GM19240 (cell line): ENCODE results near the gene NEURL3.
A peak's percentile ranks its signal among the peaks of the same experiment; 100 is the strongest.
"Not testable (repeated sequence)": the region's sequence is repeated elsewhere in the genome, so short reads cannot be mapped to it uniquely, and the experiment has no call there.

Experiments
- DNase-seq: peaks from one replicate; pipeline ENCODE4 v3.0.0; 2011; ENCODE audit warnings: low spot score; ENCODE audit not compliant: insufficient read length

Gene NEURL3

DNA sequence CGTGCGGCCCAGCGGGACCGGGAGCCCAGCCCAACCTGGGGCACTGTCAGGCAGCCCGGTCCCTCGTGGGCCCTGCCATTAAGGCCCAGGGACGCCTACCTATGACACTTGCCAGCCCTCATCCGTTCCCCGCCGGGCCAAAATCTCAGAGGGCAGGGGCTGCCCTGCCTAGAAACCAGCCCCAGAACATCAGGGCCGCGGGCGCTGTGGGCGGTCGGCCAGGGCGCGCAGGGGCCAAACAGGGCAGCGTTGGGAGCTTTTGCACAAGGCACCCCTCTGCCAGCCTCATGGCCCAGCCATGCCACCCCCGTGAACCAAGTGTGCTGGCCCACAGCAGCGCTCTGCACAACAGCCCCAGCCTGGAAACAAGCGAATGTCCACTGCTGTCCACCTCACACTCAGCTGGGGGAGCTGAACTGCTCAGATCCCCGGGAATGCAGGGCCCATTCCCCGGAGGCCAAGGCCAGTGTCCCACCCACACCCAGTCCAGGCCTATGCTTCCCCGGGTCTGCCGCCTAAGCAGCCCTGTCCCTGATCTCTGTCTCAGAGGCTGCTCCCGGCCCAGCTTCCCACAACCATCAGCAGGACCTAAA lies 3.5 kb upstream of the NEURL3 start:
- no peak for DNase-seq

- DNase-seq = peak; percentile 70
Measured at GRCh38 chr2:96507957-96508520, 2.9 kb upstream of the NEURL3 start.

DNA sequence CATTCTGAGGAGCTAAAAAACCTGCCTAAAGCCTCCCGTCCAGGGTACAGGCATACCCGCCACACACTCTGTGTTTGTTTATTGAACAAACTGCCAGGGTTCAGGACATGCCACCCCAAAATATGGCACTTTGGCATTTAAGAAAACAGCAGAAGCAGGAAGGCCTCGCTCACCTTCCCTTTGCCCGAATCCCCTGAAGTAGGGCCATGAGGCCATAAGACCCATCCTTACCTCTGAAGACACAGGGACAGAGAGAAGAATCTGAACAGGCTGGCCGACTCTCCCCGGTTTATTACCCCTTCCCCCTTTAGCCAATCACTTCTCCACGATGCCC lies 1.7 kb upstream of the NEURL3 start:
- no peak for DNase-seq

DNA sequence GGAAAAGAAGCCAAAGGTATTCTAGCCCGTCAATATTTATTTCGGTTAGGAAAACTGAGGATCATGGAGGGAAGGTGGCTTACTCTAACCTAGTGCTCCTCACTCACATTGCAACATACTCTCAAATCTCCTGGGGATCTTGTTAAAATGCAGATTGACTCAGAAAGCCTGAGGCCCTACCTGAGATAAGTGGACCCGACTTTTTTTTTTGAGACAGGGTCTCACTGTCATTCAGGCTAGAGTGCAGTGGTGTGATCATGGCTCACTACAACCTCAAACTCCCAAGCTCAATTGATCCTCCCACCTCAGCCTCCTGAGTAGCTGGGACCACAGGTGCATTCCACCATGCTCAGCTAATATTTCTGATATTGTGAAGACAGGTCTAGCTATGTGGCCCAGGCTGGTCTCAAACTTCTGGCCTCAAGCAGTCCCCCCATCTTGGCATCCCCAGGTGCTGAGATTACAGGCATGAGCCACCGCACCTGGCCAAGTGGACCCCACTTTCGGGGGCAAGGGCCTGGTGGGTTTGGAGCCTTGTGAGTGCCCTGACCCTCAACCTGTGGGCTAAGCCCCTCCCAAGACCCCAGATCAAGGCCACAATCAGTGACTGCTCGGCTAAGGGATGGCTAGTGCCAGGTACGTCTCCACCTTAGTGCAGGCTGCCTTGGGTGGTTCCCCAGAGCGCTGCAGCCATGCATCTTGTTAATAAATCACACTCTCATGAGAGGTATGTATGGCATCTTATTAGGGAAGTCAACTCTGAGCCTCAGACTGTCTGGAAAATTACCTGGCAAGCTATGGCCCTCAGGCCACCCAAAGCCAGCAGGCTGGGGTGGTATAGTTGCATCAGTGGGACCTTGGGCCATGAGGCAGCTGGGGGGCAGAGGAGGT lies 1.1 kb upstream of the NEURL3 start:
- DNase-seq = no peak

DNA sequence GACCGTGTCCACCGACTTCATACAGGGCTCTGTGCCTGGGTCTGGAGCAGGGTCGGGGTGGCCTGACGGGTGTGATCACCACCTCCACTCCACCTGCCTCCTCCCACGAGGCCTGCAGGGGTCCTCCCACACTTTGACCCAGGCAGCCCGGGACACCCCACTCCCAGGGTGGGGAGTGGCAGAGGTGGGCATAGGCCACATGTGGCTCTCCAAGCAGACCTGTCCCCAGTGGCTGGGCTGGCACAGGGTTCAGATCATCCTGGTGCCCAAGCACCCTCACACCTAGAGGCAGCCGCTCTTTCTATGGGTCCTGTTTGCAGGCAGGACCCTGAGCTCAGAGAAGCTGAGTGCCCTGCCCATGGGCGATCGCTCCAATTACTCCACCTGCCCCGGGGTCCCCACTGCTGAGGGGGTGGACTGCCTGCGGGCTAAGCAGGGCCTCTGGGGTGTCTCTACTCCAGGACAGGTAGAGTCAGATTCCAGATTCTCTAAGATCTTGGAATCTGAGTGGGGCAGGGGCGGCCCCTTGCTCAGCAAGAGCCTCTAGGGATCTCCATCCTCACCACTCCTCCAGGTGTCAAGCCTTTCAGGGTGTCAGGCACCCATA lies 1.4 kb downstream of the NEURL3 start:
- no peak for DNase-seq

GRCh38 chr2:96502891-96503636 lies 2.1 kb downstream of the NEURL3 start:
- DNase-seq = no peak

DNA sequence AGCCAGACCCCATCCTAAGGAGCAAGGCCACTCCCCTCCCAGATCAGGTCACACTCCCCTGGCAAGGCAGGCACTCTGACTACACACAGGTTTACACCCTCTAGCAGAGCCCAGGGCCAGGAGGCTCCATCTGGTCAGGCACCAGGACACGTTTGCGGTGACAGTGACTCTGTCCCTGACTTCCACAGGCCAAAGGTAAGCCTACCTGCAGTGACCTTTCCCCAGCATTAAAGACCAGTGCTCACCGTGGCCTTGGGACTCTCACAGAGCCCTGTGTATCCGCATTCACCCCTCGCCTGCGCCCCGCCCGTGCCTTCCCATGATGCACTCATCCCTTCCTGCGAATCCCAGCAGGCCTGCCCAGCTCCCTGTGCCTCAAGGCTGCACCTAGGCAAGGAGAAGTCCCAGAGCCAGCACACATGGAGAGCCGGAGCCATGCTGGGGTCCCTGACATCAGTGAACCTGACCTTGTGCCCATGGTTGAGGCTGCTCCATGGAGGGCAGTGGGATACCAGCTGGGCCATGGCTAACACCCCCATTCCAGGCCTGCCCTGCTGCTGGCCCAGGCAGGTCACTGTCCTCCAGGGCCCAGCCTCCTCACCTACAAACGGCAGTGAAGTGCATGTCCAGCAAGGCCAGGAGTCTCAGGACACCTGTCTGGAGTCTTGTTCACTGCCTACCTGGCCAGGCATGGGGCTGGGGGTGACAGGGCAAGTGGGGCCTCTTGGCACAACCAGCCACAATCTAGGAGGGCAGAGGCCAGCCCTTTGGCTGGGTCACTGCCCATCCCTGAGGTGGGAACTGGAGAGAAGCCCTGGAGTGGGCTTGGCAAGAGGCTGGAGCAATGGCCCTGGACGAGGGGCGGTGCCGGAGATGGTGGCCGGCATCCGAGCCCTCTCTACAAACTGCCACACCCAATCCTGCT lies 3.0 kb downstream of the NEURL3 start:
- DNase-seq = no peak

DNA sequence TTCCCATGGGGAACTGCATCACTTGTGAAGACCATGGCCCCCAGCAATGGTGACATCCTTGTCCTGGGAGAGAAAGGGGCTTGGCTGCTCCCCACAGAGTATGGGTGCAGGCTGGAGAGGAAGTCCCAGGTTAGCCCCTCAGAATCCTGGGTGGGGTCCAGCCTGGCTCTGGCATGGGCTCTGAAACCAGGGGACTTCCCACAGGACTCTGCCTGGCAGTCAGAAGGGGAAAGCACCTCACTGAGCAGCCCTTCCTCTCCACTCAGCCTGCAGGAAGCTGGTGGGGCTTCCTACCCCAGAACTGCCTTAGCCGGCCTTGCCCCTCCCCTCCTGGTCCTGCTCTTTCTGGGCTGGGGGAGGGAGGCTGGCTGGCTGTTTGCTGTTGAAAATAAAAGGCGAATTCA lies 3.7 kb downstream of the NEURL3 start:
- no peak for DNase-seq

DNA sequence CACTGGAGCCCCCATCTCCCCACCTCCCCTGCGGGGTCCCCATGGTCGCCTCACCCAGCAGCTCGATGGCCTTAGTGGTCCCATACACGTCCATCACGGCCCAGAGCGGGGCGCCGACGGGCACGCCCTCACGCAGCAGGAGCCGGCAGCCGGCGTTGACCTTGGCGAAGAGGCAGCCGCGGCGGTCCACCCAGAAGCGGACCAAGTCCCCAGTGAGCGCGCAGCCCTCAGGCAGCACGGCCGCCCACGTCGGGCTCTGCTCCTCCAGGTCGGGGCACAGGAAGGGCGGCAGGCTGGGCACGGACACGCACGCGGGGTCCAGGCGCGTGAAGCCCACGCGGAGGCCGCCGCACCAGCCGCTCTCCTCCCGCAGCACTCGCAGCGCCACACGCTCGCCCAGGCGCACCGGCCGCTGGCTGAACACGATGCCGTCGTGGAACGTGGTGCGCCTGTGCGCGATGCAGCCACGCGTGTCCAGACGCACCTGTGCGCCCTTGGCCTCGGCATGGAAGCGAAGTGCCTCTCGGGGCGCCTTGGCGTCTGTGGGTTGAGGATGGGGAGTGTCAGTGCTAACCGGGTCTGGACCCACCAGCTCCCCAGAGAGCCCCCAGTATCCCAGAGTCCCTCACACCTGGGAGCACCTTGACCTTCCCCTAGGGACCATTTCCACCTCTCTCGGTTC lies 4.6 kb downstream of the NEURL3 start:
- DNase-seq = no peak

- no peak for DNase-seq
Measured at GRCh38 chr2:96499061-96499960, 5.8 kb downstream of the NEURL3 start.

- not testable (repeated sequence) for DNase-seq
Measured at GRCh38 chr2:96498611-96499010, 6.5 kb downstream of the NEURL3 start.

DNA sequence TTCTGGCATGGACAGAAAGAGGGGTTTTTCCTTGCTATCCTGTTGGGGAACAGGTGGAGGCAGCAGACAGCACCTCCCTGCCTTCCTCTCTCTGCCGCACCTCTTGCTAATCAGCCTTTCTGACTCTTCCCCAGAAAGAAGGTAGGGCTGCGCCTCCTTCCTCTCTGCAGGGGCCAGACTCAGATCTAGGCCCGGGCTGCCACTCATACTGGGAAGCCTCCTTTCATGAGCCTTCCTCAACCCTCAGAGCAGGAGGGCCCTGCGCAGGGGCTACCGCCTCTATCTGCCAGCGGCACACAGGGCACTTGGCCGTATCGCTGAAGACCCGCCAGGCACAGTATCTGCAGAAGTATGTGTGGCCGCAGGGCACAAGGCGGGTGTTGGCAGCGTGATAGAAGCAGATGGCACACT lies 7.1 kb downstream of the NEURL3 start:
- no peak for DNase-seq

- DNase-seq = no peak
Measured at GRCh38 chr2:96495982-96496629, 9.1 kb downstream of the NEURL3 start.

DNA sequence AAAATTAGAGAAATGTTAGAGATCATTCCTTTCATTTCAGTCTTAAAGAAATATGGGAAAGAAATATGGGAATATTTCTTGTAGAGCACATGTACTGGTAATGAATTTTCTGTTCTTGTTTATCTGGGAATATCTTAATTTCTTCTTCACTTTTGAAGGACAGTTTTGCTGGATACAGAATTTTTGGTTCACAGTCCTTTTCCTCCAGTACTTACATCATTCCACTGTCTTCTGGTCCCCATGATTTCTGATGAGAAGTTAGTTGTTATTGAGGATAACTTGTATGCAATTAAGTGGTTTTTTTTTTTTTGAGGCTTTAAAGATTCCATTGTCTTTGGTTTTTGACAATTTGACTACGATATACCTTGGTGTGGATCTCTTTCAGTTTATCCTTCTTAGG lies 11.0 kb downstream of the NEURL3 start:
- no peak for DNase-seq

DNA sequence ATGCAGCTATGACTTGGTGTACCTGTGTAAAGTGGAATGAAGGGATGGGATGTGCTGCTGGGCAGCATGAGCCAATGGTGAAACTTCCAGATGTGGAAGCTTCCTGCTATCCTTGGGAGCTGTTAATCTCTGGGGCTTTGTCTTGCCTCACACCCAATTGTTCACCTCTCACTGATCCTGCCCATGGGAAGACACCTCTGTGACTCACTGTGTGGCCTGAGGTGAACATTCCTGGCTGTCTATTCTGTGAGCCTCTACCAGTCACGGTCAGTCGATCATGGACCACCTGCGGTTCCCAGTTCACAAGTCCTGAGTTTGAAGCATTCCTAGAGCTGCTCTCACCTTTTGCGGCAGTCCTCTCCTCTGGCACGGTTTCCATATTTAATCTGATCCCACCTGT lies 12.1 kb downstream of the NEURL3 start:
- no peak for DNase-seq

DNA sequence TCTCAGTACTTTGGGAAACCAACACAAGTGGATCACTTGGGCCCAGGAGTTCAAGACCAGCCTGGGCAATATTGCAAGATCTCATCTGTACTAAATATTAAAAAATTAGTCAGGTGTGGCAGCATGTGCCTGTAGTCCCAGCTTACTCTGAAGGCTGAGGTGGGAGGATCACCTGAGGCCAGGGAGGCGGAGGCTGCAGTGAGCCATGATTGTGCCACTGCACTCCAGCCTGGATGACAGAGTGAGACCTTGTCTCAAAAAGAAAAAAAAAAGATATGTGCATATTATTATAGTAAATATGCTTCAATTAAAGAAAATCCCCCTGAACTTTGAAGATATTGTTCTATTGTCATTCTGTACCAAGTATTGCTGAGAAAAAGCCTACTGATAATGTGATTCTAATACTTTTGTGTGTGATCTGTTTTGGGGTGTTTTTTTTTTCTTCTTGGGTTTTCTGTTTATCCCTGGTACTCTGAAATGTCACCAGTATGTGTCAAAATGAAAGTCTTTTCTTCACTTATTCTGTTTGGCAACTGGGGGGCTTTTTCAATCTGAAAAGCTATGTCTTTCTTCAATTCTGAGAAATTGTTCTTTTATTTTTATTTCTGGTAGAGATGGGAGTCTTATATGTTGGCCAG lies 13.2 kb downstream of the NEURL3 start:
- DNase-seq = no peak

- DNase-seq = no peak
Measured at GRCh38 chr2:96489663-96490062, 15.5 kb downstream of the NEURL3 start.

DNA sequence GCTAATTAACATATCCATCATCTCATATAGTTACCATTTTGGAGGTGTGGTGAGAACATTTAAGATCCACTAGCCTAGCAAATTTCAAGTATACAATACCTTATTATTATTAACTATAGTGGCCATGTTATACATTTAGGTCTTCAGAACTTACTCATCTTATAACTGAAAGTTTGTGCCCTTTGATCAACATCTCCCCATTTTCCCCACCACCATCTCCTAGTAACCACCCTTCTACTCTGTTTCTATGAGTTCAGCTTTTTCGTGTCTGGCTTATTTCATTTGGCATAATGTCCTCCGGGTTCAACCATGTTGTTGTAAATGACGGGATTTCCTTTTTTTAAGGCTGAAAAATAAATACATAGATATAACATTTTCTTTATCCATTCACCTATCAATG lies 15.9 kb downstream of the NEURL3 start:
- DNase-seq = no peak
